B cell (primary cell): ENCODE data around the gene NDUFS5.
"Not testable (repeated sequence)": the region's sequence is repeated elsewhere in the genome, so short reads cannot be mapped to it uniquely, and the experiment has no call there.

Experiments used
- CTCF ChIP-seq: fragments of 200-600 bp; IDR thresholded peaks from one replicate; pipeline ENCODE4 v1.8.0; 2022; ENCODE audit warnings: antibody characterized with exemption, mild to moderate bottlenecking
- EZH2 ChIP-seq: IDR thresholded peaks from 2 replicates; pipeline ENCODE4 v1.6.1; 2012; ENCODE audit warnings: borderline replicate concordance, low read depth, mild to moderate bottlenecking, moderate library complexity, low read length; ENCODE audit not compliant: insufficient read depth, poor library complexity, severe bottlenecking

DNA sequence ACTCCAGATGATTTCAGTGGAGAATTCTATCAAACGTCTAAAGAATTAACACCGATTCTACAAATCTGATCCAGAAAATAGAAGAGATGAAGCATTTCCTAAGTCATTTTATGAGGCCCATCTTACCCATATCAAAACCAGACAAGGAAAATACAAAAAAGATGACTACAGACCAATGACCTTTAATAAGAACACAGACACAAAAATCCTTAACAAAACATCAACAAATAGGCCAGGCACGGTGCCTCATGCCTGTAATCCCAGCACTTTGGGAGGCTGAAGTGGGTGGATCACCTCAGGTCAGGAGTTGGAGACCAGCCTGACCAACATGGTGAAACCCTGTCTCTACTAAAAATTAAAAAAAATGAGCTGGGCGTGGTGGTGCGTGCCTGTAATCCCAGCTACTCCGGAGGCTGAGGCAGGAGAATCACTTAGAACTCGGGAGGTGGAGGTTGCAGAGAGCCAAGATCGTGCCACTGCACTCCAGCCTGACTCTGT is 29.1 kb downstream of the NDUFS5 start:
- not testable (repeated sequence) for TF ChIP-seq CTCF, EZH2
